Fibroblast of skin of abdomen (primary cell): ENCODE measurements around the gene MVB12A. TPM values are rescaled to one million over a fixed set of nuclear protein-coding genes. Genes with fewer than 3 reads are reported as not detected.

Experiments used
- DNase-seq: peaks from one replicate; pipeline ENCODE4 v3.0.0-alpha.2; 2013
- polyA plus RNA-seq, 2 experiments: library from polyadenylated mRNA; unstranded; fragments of 120-200 nt; gene quantifications; one replicate each; pipeline ENCODE4 v1.2.1, GENCODE V29; 2013; ENCODE audit not compliant: insufficient read length in 2 of 2

Gene MVB12A
- 47.5 TPM for polyA plus RNA-seq (2013, experiment 1 of 2; ENCODE audit: insufficient read length)
- 47.1 TPM for polyA plus RNA-seq (2013, experiment 2 of 2; ENCODE audit: insufficient read length)

GRCh38 chr19:17419621-17420474 is at the start of gene MVB12A:
Gene MVB12A, plus strand, starts transcription at chr19:17420047. Its CDS starts 89 bp downstream, at chr19:17420136.
- peak; percentile 100 for DNase-seq

GRCh38 chr19:17376935-17377600 is 42.8 kb upstream of the MVB12A start, which contains the start of gene PLVAP:
Gene PLVAP, minus strand, starts transcription at chr19:17377342. Its CDS starts 54 bp downstream, at chr19:17377288.
- no peak for DNase-seq

- DNase-seq = no peak
Measured at GRCh38 chr19:17378271-17378670, 41.6 kb upstream of the MVB12A start.

- no peak for DNase-seq
Measured at GRCh38 chr19:17379221-17379631, 40.6 kb upstream of the MVB12A start.

- no peak for DNase-seq
Measured at GRCh38 chr19:17380426-17381138, 39.3 kb upstream of the MVB12A start.

GRCh38 chr19:17385878-17386611 is 33.8 kb upstream of the MVB12A start:
- DNase-seq = peak; percentile 55

- no peak for DNase-seq
Measured at GRCh38 chr19:17389288-17389687, 30.6 kb upstream of the MVB12A start.

GRCh38 chr19:17389957-17390664 is 29.7 kb upstream of the MVB12A start:
- DNase-seq = no peak

GRCh38 chr19:17390665-17391370 is 29.0 kb upstream of the MVB12A start:
- DNase-seq = peak; percentile 91

- no peak for DNase-seq
Measured at GRCh38 chr19:17391371-17392151, 28.3 kb upstream of the MVB12A start.

- DNase-seq = no peak
Measured at GRCh38 chr19:17393002-17393401, 26.8 kb upstream of the MVB12A start.

- DNase-seq = no peak
Measured at GRCh38 chr19:17393914-17394313, 25.9 kb upstream of the MVB12A start, which contains the start of gene CCDC194. Gene CCDC194, minus strand, starts transcription at chr19:17394196. Its CDS starts 38 bp downstream, at chr19:17394158.

GRCh38 chr19:17394891-17395415 is 24.9 kb upstream of the MVB12A start:
- DNase-seq = peak; percentile 36

GRCh38 chr19:17398902-17399527 is 20.8 kb upstream of the MVB12A start:
- no peak for DNase-seq

- no peak for DNase-seq
Measured at GRCh38 chr19:17401628-17402027, 18.2 kb upstream of the MVB12A start.

- DNase-seq = no peak
Measured at GRCh38 chr19:17402982-17403855, 16.6 kb upstream of the MVB12A start.

GRCh38 chr19:17404015-17404414 is 15.8 kb upstream of the MVB12A start:
- no peak for DNase-seq
